Left lung (tissue), 10 donors: ENCODE measurements around the gene NFX1. TPM values are rescaled to one million over a fixed set of nuclear protein-coding genes. Genes with fewer than 3 reads are reported as not detected.

Experiments
- ATAC-seq: fragments of 200-7000 bp; cut with Tn5 transposase; one replicate; pipeline ENCODE4 v1.9.1; 2020; ENCODE audit warnings: moderate library complexity
- DNase-seq, 4 donors: peaks; one replicate each; pipeline ENCODE4 v3.0.0-alpha.2; 2013 to 2020
- H3K27ac ChIP-seq, 2 donors: fragments of 200-600 bp; sonication (generic) in 1 of 2; one replicate each; pipeline versions ENCODE4 v1.5.0 to v1.8.0; 2020 to 2021
- H3K27me3 ChIP-seq, 2 donors: fragments of 200-600 bp; sonication (generic) in 1 of 2; one replicate each; pipeline versions ENCODE4 v1.5.0 to v1.8.0; 2020 to 2021
- H3K36me3 ChIP-seq, 2 donors: fragments of 200-600 bp; sonication (generic) in 1 of 2; one replicate each; pipeline versions ENCODE4 v1.5.0 to v1.8.0; 2020 to 2021
- H3K4me1 ChIP-seq, 2 donors: fragments of 200-600 bp; one replicate each; pipeline ENCODE4 v1.8.0; 2021
- H3K4me3 ChIP-seq, 2 donors: fragments of 200-600 bp; sonication (generic) in 1 of 2; one replicate each; pipeline versions ENCODE4 v1.5.0 to v1.8.0; 2020 to 2021; ENCODE audit warnings: mild to moderate bottlenecking in 1 of 2
- H3K9me3 ChIP-seq, 2 donors: fragments of 200-600 bp; sonication (generic) in 1 of 2; one replicate each; pipeline versions ENCODE4 v1.5.0 to v1.8.0; 2020 to 2021
- intact Hi-C, 2 donors: fragments of 100-400 bp; cut with DNase I; formaldehyde crosslinking; loops; one replicate each; pipeline versions ENCODE4 v1.11.2 to v1.14.2; 2022
- polyA plus RNA-seq, 6 donors: library from polyadenylated mRNA; unstranded; fragments of 120-200 nt; gene quantifications; one replicate each; pipeline ENCODE4 v1.2.1, GENCODE V29; 2013; ENCODE audit not compliant: insufficient read length in 6 of 6
- total RNA-seq, 2 donors: library from RNA; stranded (reverse); fragmentation: NEBNext Ultra II Directional; extraction: Animal tissue kit (Norgen Biotek cat#: 25700); gene quantifications; one replicate each; pipeline ENCODE4 v1.2.1, GENCODE V29; 2021
- TF ChIP-seq, protein P1 (sequence below), 2 donors: fragments of 200-600 bp; sonication (generic) in 1 of 2; IDR thresholded peaks; one replicate each; pipeline versions ENCODE4 v1.5.0 to v1.8.0; 2021; ENCODE audit warnings: antibody characterized with exemption in 2 of 2
- donor health status: DM: no; HTN: yes; CAD: no.
- donor health status: DM: no; HTN: no; CAD: no.

NFX1 gene
- total and polyA plus RNA-seq, 8 donors = 32.0 to 43.2 (median 38.4) TPM

DNA sequence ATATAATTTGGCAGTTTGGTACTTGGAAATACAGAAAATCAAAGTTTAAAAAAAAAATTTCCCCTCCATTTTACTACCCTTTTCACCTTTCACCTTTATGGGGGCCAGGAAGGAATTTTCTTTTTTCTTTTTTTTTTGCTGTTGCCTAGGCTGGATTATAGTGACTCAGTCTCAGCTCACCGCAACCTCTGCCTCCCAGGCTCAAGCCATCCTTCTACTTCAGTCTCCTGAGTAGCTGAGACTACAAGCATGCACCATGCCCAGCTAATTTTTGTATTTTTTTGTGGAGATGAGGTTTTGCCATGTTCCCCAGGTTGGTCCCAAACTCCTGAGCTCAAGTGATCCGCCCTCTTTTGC is 16.4 kb upstream of the NFX1 start:
- DNase-seq = no peak
- Histone ChIP-seq H3K4me1 (no peaks in the 10 kb centered on the region), H3K9me3 (no peaks in the 10 kb centered on the region), H3K4me3 (no peak overlapping the region), H3K36me3 (peaks cover 0 to 100% of the 10 kb centered on the region in 2 donors), H3K27me3 (no peaks in the 10 kb centered on the region), H3K27ac (no peak overlapping the region)
- ATAC-seq = no peak
- intact Hi-C loops = no loop called here
- TF ChIP-seq, protein P1, sequence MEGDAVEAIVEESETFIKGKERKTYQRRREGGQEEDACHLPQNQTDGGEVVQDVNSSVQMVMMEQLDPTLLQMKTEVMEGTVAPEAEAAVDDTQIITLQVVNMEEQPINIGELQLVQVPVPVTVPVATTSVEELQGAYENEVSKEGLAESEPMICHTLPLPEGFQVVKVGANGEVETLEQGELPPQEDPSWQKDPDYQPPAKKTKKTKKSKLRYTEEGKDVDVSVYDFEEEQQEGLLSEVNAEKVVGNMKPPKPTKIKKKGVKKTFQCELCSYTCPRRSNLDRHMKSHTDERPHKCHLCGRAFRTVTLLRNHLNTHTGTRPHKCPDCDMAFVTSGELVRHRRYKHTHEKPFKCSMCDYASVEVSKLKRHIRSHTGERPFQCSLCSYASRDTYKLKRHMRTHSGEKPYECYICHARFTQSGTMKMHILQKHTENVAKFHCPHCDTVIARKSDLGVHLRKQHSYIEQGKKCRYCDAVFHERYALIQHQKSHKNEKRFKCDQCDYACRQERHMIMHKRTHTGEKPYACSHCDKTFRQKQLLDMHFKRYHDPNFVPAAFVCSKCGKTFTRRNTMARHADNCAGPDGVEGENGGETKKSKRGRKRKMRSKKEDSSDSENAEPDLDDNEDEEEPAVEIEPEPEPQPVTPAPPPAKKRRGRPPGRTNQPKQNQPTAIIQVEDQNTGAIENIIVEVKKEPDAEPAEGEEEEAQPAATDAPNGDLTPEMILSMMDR (IDR thresholded peaks at IDR 0.05) = no peak

DNA sequence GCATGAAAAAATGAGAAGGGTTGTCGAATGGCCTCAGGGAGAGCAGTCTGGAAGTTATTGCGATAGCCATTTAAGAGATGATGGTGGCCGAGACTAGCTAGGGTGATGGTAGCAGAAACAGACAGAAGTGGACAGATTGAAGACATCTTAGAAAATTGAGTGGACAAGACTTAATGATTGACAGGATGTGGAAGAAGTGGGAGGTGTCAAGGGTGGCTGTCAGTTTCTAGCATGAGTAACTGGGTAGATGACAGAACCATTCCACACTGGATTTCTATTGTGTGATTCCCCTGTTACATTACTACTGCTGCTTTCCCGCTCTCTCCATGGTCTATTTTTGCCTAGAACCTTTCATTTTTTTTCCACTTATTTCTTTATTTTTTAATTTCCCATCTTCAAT is 12.8 kb upstream of the NFX1 start:
- TF ChIP-seq, protein P1 (IDR thresholded peaks at IDR 0.05) = no peak

DNA sequence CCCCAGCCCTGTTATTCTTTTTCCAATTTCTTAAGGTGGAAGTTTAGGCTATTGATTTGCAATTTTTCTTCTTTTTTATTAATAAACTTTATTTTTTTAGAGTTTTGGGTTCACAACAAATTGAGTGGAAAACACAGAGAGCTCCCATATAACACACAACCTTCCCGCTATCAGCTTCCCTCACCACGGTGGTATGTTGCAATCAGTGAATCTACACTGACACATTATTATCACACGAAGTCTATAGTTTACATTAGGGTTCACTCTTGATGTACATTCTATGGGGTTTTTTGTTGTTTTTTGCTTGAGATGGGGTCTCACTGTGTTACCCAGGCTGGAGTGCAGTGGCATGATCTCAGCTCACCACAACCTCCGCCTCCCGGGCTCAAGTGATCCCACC is 4.8 kb upstream of the NFX1 start:
- no peak overlapping the region for H3K27ac ChIP-seq
- H3K4me1 ChIP-seq = peaks cover 0 to 21% of the 10 kb centered on the region in 2 donors
- no peak overlapping the region for H3K4me3 ChIP-seq
- no peaks in the 10 kb centered on the region for H3K9me3 ChIP-seq
- intact Hi-C loops = no loop called here
- no peak for ATAC-seq
- H3K36me3 ChIP-seq = peaks cover 0 to 27% of the 10 kb centered on the region in 2 donors
- H3K27me3 ChIP-seq = no peaks in the 10 kb centered on the region
- TF ChIP-seq, protein P1 (IDR thresholded peaks at IDR 0.05) = no peak
- DNase-seq = no peak

More for the DNA sequence above, 12.8 kb upstream of the NFX1 start:
- no peak overlapping the region for H3K4me3 ChIP-seq
- DNase-seq = no peak
- intact Hi-C loops = no loop called here
- no peaks in the 10 kb centered on the region for H3K27me3 ChIP-seq
- H3K4me1 ChIP-seq = no peaks in the 10 kb centered on the region
- peaks cover 0 to 100% of the 10 kb centered on the region in 2 donors for H3K36me3 ChIP-seq
- no peaks in the 10 kb centered on the region for H3K9me3 ChIP-seq
- no peak overlapping the region for H3K27ac ChIP-seq
- no peak for ATAC-seq

DNA sequence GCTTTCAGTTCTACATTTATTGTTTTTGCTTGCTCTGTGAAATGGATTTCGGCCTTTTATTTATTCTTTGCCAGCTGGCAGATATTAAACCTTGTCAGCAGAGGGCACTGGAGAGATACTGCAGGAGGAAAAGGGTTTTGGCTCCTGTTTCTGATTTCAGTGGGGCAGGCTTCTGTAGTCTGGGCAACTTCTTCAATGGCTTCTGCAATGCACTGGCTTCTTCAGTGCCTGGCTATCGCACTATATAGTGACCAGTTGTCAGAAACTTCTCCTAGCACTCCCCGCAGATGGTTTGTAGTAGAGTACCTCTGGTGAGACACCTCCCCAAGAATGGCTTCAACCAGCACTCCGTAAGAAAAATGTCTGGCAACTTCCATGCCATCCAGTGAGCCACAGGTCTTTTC is 3.2 kb upstream of the NFX1 start:
- Histone ChIP-seq H3K9me3 (no peaks in the 10 kb centered on the region), H3K4me3 (no peak overlapping the region), H3K4me1 (peaks cover 0 to 32% of the 10 kb centered on the region in 2 donors), H3K27ac (peak overlapping the region in 1 of 2 donors; percentile 16), H3K27me3 (no peaks in the 10 kb centered on the region), H3K36me3 (peaks cover 0 to 12% of the 10 kb centered on the region in 2 donors)
- peak; percentile 24 for ATAC-seq
- peak in 1 of 4 donors; percentile 65 for DNase-seq
- intact Hi-C loops = no loop called here
- TF ChIP-seq, protein P1 (IDR thresholded peaks at IDR 0.05) = peak; percentile 41 to 66

DNA sequence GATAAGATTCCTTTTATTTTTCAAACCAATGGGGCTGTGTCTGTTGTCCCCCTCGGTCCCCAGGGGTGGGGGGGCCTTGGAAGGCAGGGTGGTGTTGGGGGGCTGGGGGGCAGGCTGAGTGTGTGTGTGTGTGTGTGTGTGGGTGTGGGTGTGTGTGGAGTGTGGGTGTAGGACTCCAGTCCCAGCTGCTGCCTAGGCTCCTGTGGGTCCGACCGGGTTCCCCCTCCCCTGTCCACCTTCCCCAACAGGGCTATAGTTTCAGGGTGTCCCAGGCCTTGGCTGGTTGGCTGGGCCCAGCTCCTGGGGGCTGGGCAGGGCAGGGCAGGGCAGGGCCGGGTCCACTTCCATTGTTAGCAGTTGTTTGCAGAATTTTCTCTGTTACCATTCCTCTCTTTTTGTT is 2.1 kb upstream of the NFX1 start:
- TF ChIP-seq, protein P1 (IDR thresholded peaks at IDR 0.05) = no peak
- intact Hi-C loops = no loop called here

More for the DNA sequence above, 2.1 kb upstream of the NFX1 start:
- ATAC-seq (no peak), DNase-seq (no peak)
- peaks cover 0 to 13% of the 10 kb centered on the region in 2 donors for H3K36me3 ChIP-seq
- peak overlapping the region in 1 of 2 donors; percentile 100 for H3K27ac ChIP-seq
- H3K27me3 ChIP-seq = no peaks in the 10 kb centered on the region
- no peak overlapping the region for H3K4me3 ChIP-seq
- H3K9me3 ChIP-seq = no peaks in the 10 kb centered on the region
- peaks cover 0 to 44% of the 10 kb centered on the region in 2 donors for H3K4me1 ChIP-seq
